Activated T-helper 1 cell treated with anti-CD3 and anti-CD28 coated beads, Interleukin-12 subunit alpha, Interleukin-12 subunit beta, Interleukin-2, Interleukin-4 antibody, amounts not matched to agents 30 ng/mL and 10 ng/mL and 1 ng/mL, durations not matched to agents 14 hours and 24 hours and 36 hours (primary cell): ENCODE measurements around the gene ENO2. TPM values are rescaled to one million over a fixed set of nuclear protein-coding genes. Genes with fewer than 3 reads are reported as not detected.

Source experiments
- DNase-seq: peaks from one replicate; pipeline ENCODE4 v3.0.0; 2021; ENCODE audit warnings: low spot score
- H3K27ac Mint-ChIP-seq: one replicate; pipeline ENCODE4 v1.8.0; 2021; ENCODE audit warnings: mild to moderate bottlenecking, mixed read lengths
- H3K27me3 Mint-ChIP-seq: one replicate; pipeline ENCODE4 v1.8.0; 2022; ENCODE audit warnings: mild to moderate bottlenecking, moderate library complexity, mixed read lengths; ENCODE audit not compliant: insufficient read depth
- H3K36me3 Mint-ChIP-seq: one replicate; pipeline ENCODE4 v1.8.0; 2021; ENCODE audit warnings: low read depth, mixed read lengths
- H3K4me1 Mint-ChIP-seq: one replicate; pipeline ENCODE4 v1.8.0; 2021; ENCODE audit warnings: low read depth, mixed read lengths
- H3K4me3 Mint-ChIP-seq: one replicate; pipeline ENCODE4 v1.8.0; 2021; ENCODE audit warnings: mild to moderate bottlenecking, moderate library complexity, mixed read lengths
- H3K9me3 Mint-ChIP-seq: one replicate; pipeline ENCODE4 v1.8.0; 2021; ENCODE audit warnings: mixed read lengths
- intact Hi-C: fragments of 100-400 bp; cut with micrococcal nuclease; formaldehyde crosslinking; loops from one replicate; pipeline ENCODE4 v1.15.1; 2024
- total RNA-seq: library from RNA; stranded (reverse); gene quantifications from 2 replicates; pipeline ENCODE4 v1.2.3, GENCODE V29; 2022

ENO2 gene
- total RNA-seq, 1 donor from 2014 or later: 156 TPM

- no peak for DNase-seq
- intact Hi-C loops: loop anchor here (2.0 to 5.0 kb wide), 4 partner anchors 157 to 985 kb away; partner anchors contain the start of genes C1RL, CD4, CHD4 and SLC2A3
- no peaks in the 10 kb centered on the region for H3K27me3 Mint-ChIP-seq
These were observed 37.9 kb downstream of the ENO2 start for GRCh38 chr12:6952121-6952862.

GRCh38 chr12:6952863-6953441 is 38.6 kb downstream of the ENO2 start:
- no peak for DNase-seq
- no peaks in the 10 kb centered on the region for H3K27me3 Mint-ChIP-seq
- no peaks in the 10 kb centered on the region for H3K9me3 Mint-ChIP-seq
- H3K27ac Mint-ChIP-seq: peak overlapping the region; percentile 97
- H3K36me3 Mint-ChIP-seq: peaks cover 49% of the 10 kb centered on the region
- intact Hi-C loops: loop anchor here (1.0 to 5.0 kb wide), 6 partner anchors 8 to 984 kb away; partner anchors contain the start of genes C12orf57, C1RL, CD4 and CHD4
- H3K4me3 Mint-ChIP-seq: peak overlapping the region; percentile 98
- peaks cover 80% of the 10 kb centered on the region for H3K4me1 Mint-ChIP-seq

More at GRCh38 chr12:6952121-6952862, 37.9 kb downstream of the ENO2 start:
- peaks cover 52% of the 10 kb centered on the region for H3K36me3 Mint-ChIP-seq
- H3K4me3 Mint-ChIP-seq: peak overlapping the region; percentile 98
- H3K9me3 Mint-ChIP-seq: no peaks in the 10 kb centered on the region
- peaks cover 82% of the 10 kb centered on the region for H3K4me1 Mint-ChIP-seq
- H3K27ac Mint-ChIP-seq: peak overlapping the region; percentile 97

- DNase-seq: peak; percentile 79
- Mint-ChIP-seq H3K36me3 (peaks cover 55% of the 10 kb centered on the region), H3K27ac (peak overlapping the region; percentile 97), H3K4me3 (peak overlapping the region; percentile 98), H3K9me3 (no peaks in the 10 kb centered on the region), H3K27me3 (no peaks in the 10 kb centered on the region), H3K4me1 (peaks cover 80% of the 10 kb centered on the region)
- intact Hi-C loops: loop anchor here (1.0 to 5.0 kb wide), 6 partner anchors 8 to 984 kb away; partner anchors contain the start of genes C12orf57, C1RL, CD4 and CHD4
These were observed 39.3 kb downstream of the ENO2 start for GRCh38 chr12:6953442-6954315.

GRCh38 chr12:6954316-6955107 is 40.1 kb downstream of the ENO2 start:
- peaks cover 63% of the 10 kb centered on the region for H3K36me3 Mint-ChIP-seq
- intact Hi-C loops: loop anchor here (5.0 kb wide), 4 partner anchors 167 to 983 kb away; partner anchors contain the start of genes CD4, CHD4, LAG3 and SLC2A3
- peak overlapping the region; percentile 97 for H3K27ac Mint-ChIP-seq
- no peaks in the 10 kb centered on the region for H3K27me3 Mint-ChIP-seq
- DNase-seq: no peak
- peaks cover 81% of the 10 kb centered on the region for H3K4me1 Mint-ChIP-seq
- H3K9me3 Mint-ChIP-seq: no peaks in the 10 kb centered on the region
- peak overlapping the region; percentile 98 for H3K4me3 Mint-ChIP-seq

GRCh38 chr12:6955108-6956020 is 41.0 kb downstream of the ENO2 start:
- no peaks in the 10 kb centered on the region for H3K27me3 Mint-ChIP-seq
- no peaks in the 10 kb centered on the region for H3K9me3 Mint-ChIP-seq
- H3K36me3 Mint-ChIP-seq: peaks cover 63% of the 10 kb centered on the region
- DNase-seq: no peak
- H3K4me1 Mint-ChIP-seq: peaks cover 74% of the 10 kb centered on the region
- peak overlapping the region; percentile 98 for H3K4me3 Mint-ChIP-seq
- H3K27ac Mint-ChIP-seq: peak overlapping the region; percentile 86
- intact Hi-C loops: loop anchor here (5.0 kb wide), 1 partner anchor 183 kb away; the partner anchor contains the start of gene LAG3

- H3K4me3 Mint-ChIP-seq: peak overlapping the region; percentile 60
- DNase-seq: no peak
- intact Hi-C loops: loop anchor here (5.0 kb wide), 1 partner anchor 184 kb away; the partner anchor contains the start of gene LAG3
- peak overlapping the region; percentile 66 for H3K27ac Mint-ChIP-seq
- H3K9me3 Mint-ChIP-seq: no peaks in the 10 kb centered on the region
- H3K27me3 Mint-ChIP-seq: no peaks in the 10 kb centered on the region
- peaks cover 75% of the 10 kb centered on the region for H3K4me1 Mint-ChIP-seq
- peaks cover 68% of the 10 kb centered on the region for H3K36me3 Mint-ChIP-seq
These were observed 41.8 kb downstream of the ENO2 start for GRCh38 chr12:6956021-6956727.

GRCh38 chr12:6957151-6957701 is 42.8 kb downstream of the ENO2 start:
- Mint-ChIP-seq H3K27me3 (no peaks in the 10 kb centered on the region), H3K36me3 (peaks cover 68% of the 10 kb centered on the region), H3K4me1 (peaks cover 85% of the 10 kb centered on the region), H3K9me3 (no peaks in the 10 kb centered on the region), H3K4me3 (peak overlapping the region; percentile 91), H3K27ac (peak overlapping the region; percentile 96)
- DNase-seq: no peak
- intact Hi-C loops: loop anchor here (5.0 kb wide), 1 partner anchor 185 kb away; the partner anchor contains the start of gene LAG3

GRCh38 chr12:6957741-6958608 is 43.6 kb downstream of the ENO2 start:
- intact Hi-C loops: loop anchor here (5.0 kb wide), 1 partner anchor 186 kb away; the partner anchor contains the start of gene LAG3
- Mint-ChIP-seq H3K4me3 (peak overlapping the region; percentile 91), H3K27me3 (no peaks in the 10 kb centered on the region), H3K27ac (peak overlapping the region; percentile 96), H3K4me1 (peaks cover 80% of the 10 kb centered on the region), H3K9me3 (no peaks in the 10 kb centered on the region), H3K36me3 (peaks cover 61% of the 10 kb centered on the region)
- DNase-seq: no peak

GRCh38 chr12:6958609-6959057 is 44.3 kb downstream of the ENO2 start:
- Mint-ChIP-seq H3K27ac (peak overlapping the region; percentile 96), H3K4me1 (peaks cover 75% of the 10 kb centered on the region), H3K9me3 (no peaks in the 10 kb centered on the region), H3K36me3 (peaks cover 54% of the 10 kb centered on the region), H3K4me3 (peak overlapping the region; percentile 91), H3K27me3 (no peaks in the 10 kb centered on the region)
- DNase-seq: no peak
- intact Hi-C loops: loop anchor here (5.0 kb wide), 1 partner anchor 186 kb away; the partner anchor contains the start of gene LAG3
